Stimulated activated CD4-positive, alpha-beta T cell treated with anti-CD3 and anti-CD28 coated beads, Interleukin-4, amount 100 ng/mL, for 24 hours (primary cell): ENCODE measurements around the gene SLC7A10.
A peak's percentile ranks its signal among the peaks of the same experiment; 100 is the strongest.

Source experiments
- DNase-seq: peaks from one replicate; pipeline ENCODE4 v3.0.0-alpha.2; 2020

The SLC7A10 gene

GRCh38 chr19:33254245-33254824 lies 28.7 kb upstream of the SLC7A10 start:
- no peak for DNase-seq

- DNase-seq: no peak
Measured at GRCh38 chr19:33252971-33253370, 27.3 kb upstream of the SLC7A10 start.

GRCh38 chr19:33252418-33252962 lies 26.8 kb upstream of the SLC7A10 start:
- DNase-seq: no peak

GRCh38 chr19:33251526-33252090 lies 26.0 kb upstream of the SLC7A10 start:
- no peak for DNase-seq

- no peak for DNase-seq
Measured at GRCh38 chr19:33251076-33251475, 25.4 kb upstream of the SLC7A10 start.

GRCh38 chr19:33250500-33250899 lies 24.9 kb upstream of the SLC7A10 start:
- DNase-seq: no peak

- no peak for DNase-seq
Measured at GRCh38 chr19:33249740-33250366, 24.2 kb upstream of the SLC7A10 start.

- DNase-seq: no peak
Measured at GRCh38 chr19:33248954-33249613, 23.4 kb upstream of the SLC7A10 start.

- DNase-seq: no peak
Measured at GRCh38 chr19:33248553-33248953, 22.9 kb upstream of the SLC7A10 start.

- DNase-seq: no peak
Measured at GRCh38 chr19:33248104-33248503, 22.5 kb upstream of the SLC7A10 start.

- DNase-seq: no peak
Measured at GRCh38 chr19:33247441-33247819, 21.8 kb upstream of the SLC7A10 start.

- no peak for DNase-seq
Measured at GRCh38 chr19:33246709-33247440, 21.2 kb upstream of the SLC7A10 start.

GRCh38 chr19:33245948-33246708 lies 20.5 kb upstream of the SLC7A10 start:
- no peak for DNase-seq

GRCh38 chr19:33242911-33243310 lies 17.3 kb upstream of the SLC7A10 start:
- no peak for DNase-seq

- DNase-seq: no peak
Measured at GRCh38 chr19:33242131-33242530, 16.5 kb upstream of the SLC7A10 start.

- peak; percentile 20 for DNase-seq
Measured at GRCh38 chr19:33241530-33242101, 16.0 kb upstream of the SLC7A10 start.

- DNase-seq: no peak
Measured at GRCh38 chr19:33241091-33241529, 15.5 kb upstream of the SLC7A10 start.

- DNase-seq: no peak
Measured at GRCh38 chr19:33240181-33240771, 14.6 kb upstream of the SLC7A10 start.

GRCh38 chr19:33239223-33239975 lies 13.7 kb upstream of the SLC7A10 start:
- no peak for DNase-seq

GRCh38 chr19:33238481-33239149 lies 13.0 kb upstream of the SLC7A10 start:
- DNase-seq: no peak
